ENCODE data around the gene CA10.

Gene CA10

DNA sequence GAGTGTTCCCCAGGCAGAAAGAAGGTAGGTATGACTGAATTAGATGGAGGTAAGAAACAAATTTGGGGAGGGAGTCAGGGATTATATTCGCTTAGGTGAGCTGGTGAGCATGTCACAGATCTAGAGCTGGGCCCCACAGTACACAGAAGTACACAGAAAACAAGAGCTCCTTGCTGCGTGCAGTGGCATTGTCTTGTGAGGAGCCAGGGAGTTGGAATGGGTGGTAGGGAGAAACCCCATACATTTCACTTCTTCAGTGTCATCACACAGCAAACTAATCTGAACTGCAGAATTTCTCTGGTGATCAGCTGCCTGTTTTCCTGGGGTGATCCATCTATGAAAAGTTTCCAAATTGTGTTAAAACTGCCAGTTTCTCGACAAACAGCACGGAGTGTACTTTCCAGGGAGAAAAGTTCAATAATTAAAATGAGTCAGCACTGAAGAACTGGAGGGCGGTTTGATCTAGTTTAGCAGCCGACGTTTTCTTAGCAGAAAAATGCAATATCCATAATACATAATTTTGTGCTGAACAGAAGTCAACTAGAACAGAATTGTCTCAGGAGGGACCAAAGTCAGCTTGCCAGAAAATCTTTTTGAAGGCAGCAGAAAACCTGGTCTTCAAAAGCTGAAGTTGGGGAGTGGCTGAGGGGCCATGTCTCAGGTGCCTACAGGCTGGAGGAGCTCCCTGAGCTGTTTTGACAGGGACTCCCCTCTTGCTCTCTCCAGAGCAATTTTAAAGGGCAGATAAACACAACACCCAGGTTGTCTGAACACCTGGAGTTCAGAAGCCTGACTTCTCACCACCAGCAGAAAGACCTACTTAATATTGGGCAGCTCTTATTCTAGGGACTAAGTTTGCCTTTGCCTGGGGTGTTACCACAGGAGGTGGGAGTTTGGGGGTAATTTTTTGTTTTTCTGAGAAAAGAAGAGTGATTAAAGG is 448.6 kb downstream of the CA10 start:
- no peak for DNase-seq

DNA sequence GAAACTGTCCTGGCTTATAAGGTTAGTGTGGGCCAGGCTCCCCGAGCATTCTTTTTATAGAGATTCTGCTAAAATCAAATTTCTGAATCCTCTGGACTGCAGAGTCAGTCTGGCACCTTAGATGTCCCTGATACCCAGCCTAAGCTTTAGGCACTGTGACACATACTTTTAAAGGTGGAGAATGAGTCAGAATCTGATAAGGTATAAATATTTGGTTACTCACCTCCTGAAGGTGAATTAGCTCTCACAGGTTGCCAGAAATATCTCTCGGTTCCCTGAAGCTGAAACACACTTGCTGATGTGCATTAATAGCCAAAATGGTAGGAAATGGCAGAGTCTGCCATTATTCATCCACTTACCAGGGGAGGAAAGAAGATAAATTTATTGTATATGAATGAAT is 451.3 kb downstream of the CA10 start:
- DNase-seq, result no peak

DNA sequence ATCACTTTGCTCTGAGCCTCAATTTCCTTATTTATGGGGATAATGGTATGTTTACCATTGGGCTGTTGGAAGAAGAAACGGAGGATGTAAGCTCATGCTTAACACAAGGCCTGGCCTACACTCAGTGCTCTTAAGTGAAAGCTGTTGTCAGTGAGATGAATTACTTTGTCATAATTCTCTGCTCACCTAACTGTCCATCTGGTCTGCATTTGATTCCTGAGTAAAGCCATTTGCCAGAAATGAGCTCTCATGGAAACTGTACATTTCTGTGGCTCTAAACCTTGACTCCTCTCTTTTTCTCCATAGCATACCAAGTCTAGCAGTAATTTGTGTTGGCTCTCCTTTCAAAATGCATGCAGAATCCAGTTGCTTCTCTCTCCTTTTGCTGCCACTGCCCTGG is 452.4 kb downstream of the CA10 start:
- DNase-seq, result no peak

- no peak for DNase-seq
These were observed 454.9 kb downstream of the CA10 start for GRCh38 chr17:51703361-51704341.

GRCh38 chr17:51702963-51703360 is 455.6 kb downstream of the CA10 start:
- DNase-seq, result no peak

GRCh38 chr17:51701501-51701900 is 457.0 kb downstream of the CA10 start:
- DNase-seq, result no peak

DNA sequence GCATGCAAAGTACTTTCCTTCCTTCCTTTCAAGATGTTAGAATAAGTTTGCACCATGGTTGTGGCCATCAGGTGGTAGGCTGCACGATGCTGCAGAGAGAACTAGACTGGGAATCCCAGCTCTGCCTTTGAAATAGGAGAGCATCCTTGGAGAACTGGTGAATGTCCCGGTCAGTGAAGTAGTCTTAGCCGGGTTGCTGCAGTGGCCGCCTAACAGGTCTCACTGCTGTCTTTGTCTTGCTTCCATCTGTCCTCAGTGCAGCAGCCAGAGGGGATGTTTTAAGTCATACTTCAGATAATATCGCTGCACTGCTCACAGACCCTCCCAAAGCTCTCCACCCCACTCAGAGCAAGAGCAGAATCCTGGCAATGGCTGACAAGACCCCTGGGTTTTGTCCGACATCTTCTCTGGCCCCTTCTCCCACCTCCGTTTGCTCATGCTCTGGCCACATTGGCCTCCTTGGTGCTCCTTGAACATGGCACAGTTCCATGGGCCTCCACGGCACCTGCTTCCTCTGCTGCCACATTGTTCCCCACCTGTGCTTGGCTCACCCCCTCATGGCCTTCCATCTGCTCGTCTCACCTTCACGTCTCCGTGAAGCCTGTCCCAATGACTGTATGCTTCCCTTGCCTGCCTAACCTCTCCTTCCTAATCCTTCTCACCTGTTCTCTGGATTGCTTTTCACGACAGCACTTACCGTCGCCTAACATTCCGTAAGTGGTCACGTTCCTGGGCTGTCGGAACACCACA is 458.3 kb downstream of the CA10 start:
- DNase-seq, result no peak

GRCh38 chr17:51699303-51699702 is 459.2 kb downstream of the CA10 start:
- DNase-seq, result no peak

GRCh38 chr17:51692917-51693316 is 465.6 kb downstream of the CA10 start:
- DNase-seq, result no peak

GRCh38 chr17:51687887-51688286 is 470.6 kb downstream of the CA10 start:
- no peak for DNase-seq

GRCh38 chr17:51685287-51685909 is 473.1 kb downstream of the CA10 start:
- no peak for DNase-seq

GRCh38 chr17:51684214-51684613 is 474.3 kb downstream of the CA10 start:
- no peak for DNase-seq

DNA sequence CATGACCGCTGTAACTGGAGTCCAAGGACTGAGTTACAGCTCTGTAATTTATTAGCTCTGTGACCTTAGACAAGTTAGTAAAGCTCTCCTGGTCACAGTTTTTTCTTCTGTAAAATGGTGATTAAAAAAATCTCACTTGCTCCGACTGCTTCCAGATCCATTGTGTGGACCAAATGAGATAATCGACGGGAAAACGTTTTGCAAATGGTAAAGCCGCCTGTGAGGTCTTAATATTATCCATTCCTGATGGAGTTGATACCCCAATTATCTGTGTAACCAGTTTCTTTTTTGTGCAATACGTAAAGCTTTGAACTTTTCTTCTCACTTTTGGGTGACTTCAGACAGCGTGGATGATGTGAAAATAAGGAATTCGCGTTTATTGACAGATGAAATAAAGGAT is 475.2 kb downstream of the CA10 start:
- no peak for DNase-seq

DNA sequence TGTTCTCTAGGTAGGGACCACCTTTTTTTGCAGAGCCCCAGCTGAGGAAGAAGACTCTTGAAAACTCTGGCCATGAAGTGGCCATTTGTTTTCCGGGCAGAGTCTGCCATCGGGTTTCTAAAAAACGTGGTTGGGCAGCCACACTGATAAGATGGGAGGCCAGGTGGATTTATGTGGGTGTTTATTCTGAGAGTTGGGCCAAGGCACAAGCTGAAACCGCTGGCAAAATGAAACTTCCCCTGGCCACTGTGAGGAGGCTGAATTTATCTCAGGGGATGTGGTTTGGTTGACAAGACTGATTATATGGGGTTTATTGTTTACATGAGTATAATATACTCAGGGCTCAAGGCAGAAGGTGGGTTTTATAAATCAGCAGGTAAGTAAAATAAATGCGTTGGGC is 476.4 kb downstream of the CA10 start:
- no peak for DNase-seq

DNA sequence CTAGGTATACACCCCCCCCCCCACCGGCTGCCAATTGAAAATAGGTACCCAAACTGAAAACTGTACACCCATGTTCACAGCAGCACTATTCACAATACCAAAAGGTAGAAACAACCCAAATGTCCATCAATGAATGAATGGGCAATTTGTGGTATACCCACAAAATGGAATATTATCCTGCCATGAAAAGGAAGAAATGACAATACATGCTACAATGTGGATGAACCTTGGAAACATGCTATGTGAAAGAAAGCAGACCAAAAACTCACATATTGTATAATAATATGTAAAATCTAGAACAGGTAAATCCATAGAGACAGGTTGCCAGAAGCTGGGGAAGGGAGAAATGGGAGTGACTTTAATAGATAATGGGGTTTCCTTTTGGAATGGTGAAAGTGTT is 480.6 kb downstream of the CA10 start:
- no peak for DNase-seq

- no peak for DNase-seq
These were observed 481.6 kb downstream of the CA10 start for GRCh38 chr17:51676691-51677487.

DNA sequence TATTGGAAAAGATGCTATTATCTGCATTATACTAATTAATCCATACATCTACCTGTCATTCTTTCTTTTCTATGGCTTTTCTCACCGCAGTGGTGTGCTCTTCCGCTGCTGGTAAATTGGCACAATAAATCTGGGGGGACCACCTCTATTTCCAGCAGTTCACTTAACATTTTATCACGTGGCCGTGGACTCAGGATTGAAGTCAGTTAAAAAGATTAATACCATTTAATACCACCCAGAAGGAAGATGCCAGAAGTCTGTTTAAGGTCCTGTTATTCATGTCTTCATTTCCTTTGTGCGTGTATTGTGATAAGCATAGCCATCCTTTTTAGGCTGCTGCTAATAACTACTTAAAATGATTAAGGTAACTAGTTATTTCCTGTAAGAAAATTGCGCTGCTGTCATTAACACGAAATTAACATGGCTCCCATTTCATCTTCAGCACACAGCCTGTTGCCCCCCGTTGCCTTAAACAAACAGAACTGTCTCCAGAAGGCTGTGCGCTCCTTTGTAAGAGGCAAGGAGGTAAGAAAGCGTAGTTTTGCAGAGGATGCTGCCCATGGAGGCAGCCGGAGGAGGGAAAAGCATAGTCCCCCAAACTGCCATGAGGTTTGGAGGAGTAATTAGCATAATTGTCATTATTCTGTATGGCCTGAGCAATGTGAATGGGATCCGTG is 483.8 kb downstream of the CA10 start:
- no peak for DNase-seq

DNA sequence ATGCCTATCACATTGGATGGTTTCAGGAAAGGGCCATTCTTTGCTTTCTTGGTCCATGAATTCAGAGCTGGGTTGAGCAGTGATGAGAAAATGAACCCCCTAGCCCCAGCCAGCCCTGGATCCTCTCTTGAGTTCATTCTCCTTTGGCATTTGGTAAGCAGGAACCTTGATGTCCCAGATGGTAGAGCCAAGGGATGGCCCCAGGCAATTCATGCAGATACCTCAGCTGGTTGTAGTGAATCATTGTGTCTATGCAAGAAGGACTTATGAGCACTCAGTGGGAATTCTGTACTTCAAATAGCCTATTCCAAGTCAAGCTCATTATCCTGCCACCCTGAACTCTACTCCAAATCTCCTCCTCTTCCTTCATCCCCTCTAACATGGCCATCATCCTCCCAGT is 485.4 kb downstream of the CA10 start:
- no peak for DNase-seq

DNA sequence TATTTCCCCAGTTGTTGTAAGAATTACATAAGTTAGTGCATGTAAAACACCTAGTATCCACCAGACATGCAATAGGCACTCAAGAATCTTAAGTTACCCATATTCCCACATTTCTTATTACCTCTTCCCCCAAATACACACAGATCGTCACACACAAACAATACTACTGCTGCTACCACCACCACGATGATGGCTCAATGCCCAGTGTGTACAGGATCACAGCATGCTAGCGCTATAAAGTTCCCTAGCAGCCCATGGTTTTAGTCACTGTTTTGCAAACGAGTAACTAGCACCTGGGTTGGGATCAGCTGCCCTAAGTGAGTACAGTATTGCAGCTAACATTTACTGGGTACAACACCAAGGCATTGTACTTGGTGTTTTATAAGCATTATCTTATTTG is 486.4 kb downstream of the CA10 start:
- no peak for DNase-seq

- no peak for DNase-seq
These were observed 487.6 kb downstream of the CA10 start for GRCh38 chr17:51670899-51671298.

GRCh38 chr17:51668963-51669246 is 489.6 kb downstream of the CA10 start:
- no peak for DNase-seq
